LNCAP (cell line): ENCODE results near the gene NCOA4.

Experiments used
- CTCF ChIP-seq: fragments of 450-650 bp; IDR thresholded peaks from 2 replicates; pipeline ENCODE4 v1.5.1; 2017; ENCODE audit warnings: mild to moderate bottlenecking

The NCOA4 gene

GRCh38 chr10:46029461-46030030 is 877 bp downstream of the NCOA4 start:
- TF ChIP-seq CTCF = no peak

- peak; percentile 74 for TF ChIP-seq CTCF
These were observed 1.6 kb downstream of the NCOA4 start for GRCh38 chr10:46028584-46029460.

GRCh38 chr10:46026106-46026505 is 4.3 kb downstream of the NCOA4 start:
- TF ChIP-seq CTCF = no peak

- no peak for TF ChIP-seq CTCF
These were observed 5.0 kb downstream of the NCOA4 start for GRCh38 chr10:46025406-46025805.

DNA sequence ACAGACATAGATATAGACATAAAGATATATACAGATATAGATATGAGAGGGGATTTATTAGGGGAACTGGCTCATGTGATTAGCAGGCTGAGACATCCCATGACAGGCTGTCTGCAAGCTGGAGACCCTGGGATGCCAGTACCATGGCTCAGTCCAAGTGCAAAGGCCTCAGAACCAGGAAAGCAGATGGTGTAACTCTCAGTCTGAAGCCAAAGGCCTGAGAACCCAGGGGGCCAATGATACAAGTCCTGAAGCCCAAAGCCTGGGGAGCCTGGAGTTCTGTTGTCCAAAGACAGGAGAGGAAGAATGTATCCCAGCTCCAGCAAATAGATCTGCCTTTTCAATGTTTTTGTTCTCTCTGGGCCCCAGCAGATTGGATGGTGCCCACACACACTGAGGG is 5.5 kb downstream of the NCOA4 start:
- TF ChIP-seq CTCF = no peak

DNA sequence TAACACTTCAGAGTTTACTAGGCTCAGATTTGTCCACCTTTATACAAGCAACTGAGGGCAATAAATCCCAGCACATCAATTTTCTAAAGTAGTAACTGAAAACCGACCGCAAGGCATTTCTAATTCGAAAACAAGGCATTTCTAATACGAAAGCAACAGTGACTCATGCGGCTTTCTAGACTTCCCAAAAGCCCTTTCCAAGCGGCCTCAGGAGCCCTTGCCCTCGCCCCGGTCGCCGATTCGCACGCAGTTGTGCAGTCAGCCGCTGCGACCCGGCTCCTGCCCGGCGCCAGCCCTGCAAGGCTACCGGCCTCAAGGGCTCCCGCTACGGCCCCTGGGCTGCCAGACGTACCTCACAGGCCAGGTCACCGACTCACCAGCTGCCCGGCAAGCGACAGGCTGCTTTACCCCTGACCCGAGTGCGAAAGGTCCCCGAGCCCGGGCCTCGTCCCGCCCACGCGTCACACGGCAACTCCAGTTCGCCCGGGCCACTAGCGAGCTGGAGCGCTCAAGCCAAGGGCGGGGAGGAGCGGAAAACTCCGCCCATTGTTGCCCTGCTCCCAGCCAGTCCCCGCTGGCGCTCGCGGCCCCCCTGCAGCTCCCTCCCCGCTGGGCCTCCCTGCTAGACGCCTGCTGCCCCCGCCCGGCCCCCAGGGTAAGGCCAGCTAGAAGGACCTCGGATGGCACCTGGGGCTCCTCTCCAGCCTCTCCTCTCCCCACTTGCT is 7.3 kb downstream of the NCOA4 start:
- TF ChIP-seq CTCF = no peak

- TF ChIP-seq CTCF = no peak
These were observed 10.1 kb downstream of the NCOA4 start for GRCh38 chr10:46020344-46020657.
